ENCODE measurements around the gene RBPJ.

Gene RBPJ

DNA sequence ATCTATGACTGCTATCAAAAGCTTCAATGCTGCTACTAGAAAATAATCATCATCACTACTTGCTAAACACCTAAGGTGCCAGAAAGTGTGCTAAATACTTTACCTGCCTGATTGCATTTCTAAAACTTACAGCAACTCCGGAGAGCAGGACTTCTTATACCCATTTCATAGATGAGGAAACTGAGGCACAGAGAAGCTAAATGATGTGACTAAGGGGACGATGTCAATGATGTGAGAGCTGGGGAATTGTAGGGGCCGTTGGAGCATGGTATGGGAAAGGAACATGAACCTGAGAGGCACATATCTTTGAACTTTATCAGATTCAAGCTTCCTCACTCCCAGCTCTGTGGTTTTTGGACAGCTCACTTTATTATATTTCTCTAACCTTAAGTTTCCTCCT lies 130.8 kb downstream of the RBPJ start:
- DNase-seq (ENCODE audit: low read depth, low spot score): no peak
- H3K27ac ChIP-seq: no peak overlapping the region

DNA sequence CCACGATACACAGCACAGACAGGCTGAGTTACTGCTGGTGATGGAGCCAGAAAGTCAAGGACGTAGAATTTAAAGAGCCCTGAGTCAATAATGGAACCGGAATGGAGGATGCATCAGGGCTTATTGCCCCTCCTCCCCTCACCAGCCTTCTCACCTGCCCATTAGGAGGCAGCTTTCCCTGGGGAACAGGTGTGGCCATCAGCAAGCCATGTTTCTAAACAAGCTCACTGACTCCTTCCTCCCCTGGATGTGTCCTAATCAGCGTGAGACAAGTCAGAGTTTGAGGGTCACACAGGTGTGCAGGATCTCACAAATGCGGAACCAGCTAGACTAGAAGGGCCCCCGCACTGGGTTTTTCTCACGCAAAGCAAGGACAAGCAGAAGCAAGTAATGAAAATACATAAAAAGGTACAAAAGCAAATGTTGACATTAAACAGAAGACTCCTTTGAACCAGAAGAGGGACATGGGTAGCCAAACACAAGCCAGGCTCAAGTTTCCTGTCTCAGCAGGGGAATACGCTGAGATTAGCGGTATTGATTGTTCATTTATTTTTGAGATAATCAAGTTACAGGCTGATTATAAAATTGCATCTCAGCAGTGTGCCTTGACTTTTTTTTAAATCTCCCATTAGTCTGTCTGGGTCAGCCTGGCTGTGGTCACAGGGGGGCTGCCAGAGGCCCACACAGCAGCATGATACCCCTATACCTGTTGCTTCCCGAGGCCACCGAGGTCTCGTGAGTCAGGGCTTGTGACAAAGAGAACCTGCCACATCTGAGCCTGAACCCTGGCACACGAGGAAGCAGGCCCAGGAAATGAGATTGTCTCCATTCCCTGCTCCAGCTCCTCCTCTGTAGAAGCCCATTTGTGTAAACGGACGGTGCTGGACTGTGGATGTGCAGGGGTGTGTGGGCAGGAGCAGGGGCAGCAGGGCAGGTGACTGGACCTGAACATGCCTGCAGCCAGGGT lies 132.0 kb downstream of the RBPJ start:
- no peak overlapping the region for H3K27ac ChIP-seq
- no peak for DNase-seq (ENCODE audit: low read depth, low spot score)

DNA sequence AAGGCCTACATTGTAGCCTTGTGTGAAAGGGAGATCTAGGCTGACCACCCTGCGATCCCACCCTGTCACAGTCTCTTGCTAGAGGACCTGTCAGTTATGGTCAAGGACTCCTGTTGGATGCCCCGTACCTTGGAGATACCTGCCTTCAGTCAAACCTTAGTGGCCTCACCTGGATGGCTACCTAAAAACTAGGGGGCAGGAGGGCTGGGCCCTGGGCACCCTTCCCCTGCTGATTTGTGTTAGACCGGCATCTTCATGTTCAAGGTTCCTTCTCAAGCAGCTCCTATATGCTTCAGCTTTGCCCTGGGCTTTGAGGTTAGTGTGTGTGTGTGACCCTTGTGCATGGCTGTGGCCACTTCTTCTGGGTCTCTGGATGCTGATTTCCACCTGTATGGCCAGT lies 134.1 kb downstream of the RBPJ start:
- H3K27ac ChIP-seq: no peak overlapping the region
- DNase-seq (ENCODE audit: low read depth, low spot score): no peak

DNA sequence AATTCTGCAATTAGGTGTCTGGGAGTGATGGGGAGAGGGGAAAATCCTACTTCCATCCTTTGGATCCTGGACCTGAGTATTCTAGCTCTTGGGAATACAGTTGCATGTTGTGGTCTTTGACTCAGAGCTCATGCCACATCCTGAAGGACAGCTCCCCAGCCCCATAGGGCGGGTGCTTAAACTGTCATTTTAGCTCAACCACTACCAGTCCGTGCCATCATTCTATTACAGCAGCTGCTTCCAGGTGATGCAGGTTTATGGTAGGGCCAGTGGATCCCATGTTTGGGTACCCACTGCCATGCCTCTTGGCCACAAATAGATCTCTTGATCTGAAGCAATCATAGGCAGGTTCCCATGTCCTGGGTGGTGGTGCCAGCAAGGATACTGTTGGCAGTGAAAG lies 134.8 kb downstream of the RBPJ start:
- DNase-seq (ENCODE audit: low read depth, low spot score): no peak
- no peak overlapping the region for H3K27ac ChIP-seq

DNA sequence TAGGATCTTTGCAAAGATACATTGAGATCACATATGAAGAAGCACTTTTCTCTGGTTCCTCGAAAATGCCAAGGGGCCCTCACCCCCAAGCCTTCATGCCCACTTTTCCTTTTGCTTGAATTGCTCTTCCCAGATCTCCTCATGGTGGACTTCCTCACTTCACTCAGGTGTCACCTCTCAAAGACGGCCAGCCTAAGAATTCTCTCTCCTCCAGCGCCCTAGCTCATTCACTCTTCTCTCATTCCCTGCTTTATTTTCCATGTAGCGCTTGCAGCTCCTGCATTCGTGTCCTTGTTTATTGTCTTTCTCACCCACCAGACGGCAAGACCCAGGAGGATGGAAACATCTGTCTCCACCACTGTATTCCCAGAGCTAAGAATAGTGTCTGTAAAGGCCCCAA lies 136.6 kb downstream of the RBPJ start:
- no peak overlapping the region for H3K27ac ChIP-seq

DNA sequence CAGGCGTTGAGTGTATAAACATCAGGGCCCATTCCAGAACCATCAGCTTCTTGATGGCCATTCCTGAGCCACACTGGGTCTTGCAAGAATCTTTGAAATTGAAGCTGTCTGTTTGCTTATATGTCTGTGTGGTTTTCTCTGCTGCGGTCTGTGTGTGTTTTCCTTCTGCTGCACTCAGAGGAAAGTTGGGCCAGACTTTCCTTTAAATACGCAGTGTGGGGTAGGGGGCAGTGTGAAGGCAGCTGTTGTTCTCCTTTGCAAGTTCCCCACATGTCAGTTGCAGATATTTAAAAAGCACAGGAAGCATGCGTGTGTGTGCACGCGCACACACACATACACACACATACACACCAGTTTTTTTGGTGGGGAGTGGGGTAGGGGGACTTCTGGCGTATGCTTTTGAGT lies 137.3 kb downstream of the RBPJ start:
- no peak for DNase-seq (ENCODE audit: low read depth, low spot score)
- no peak overlapping the region for H3K27ac ChIP-seq

More for the DNA sequence above, 136.6 kb downstream of the RBPJ start:
- DNase-seq (ENCODE audit: low read depth, low spot score): no peak

DNA sequence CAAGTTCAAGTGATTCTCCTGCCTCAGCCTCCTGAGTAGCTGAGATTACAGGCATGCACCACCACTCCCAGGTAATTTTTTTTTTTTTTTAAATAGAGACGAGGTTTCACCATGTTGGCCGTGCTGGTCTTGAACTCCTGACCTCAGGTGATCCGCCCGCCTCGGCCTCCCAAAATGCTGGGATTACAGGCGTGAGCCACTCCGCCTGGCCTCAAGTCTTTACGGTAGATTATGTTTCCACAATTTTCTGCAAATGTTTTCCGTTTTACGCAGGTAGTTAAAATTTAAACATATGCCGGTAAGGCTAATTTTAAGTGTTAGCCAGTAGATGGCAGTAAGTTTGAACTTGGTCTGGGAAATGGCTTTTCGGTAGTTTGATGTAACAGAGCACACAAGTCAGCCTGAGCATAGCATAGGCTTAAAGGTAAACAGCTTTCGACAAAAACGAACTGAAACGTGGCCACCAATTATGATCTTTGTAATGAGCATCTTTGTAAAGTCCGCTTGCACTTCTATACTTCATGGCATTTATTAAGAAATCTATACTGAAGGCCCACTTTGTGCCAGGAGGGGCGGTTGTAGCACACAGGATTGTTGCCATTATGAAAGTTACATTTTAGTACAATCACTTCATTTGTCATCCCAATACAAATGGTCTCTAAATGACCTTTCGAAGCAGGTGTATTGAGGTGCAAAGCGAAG lies 138.4 kb downstream of the RBPJ start:
- H3K27ac ChIP-seq: no peak overlapping the region
- DNase-seq (ENCODE audit: low read depth, low spot score): peak; percentile 18

DNA sequence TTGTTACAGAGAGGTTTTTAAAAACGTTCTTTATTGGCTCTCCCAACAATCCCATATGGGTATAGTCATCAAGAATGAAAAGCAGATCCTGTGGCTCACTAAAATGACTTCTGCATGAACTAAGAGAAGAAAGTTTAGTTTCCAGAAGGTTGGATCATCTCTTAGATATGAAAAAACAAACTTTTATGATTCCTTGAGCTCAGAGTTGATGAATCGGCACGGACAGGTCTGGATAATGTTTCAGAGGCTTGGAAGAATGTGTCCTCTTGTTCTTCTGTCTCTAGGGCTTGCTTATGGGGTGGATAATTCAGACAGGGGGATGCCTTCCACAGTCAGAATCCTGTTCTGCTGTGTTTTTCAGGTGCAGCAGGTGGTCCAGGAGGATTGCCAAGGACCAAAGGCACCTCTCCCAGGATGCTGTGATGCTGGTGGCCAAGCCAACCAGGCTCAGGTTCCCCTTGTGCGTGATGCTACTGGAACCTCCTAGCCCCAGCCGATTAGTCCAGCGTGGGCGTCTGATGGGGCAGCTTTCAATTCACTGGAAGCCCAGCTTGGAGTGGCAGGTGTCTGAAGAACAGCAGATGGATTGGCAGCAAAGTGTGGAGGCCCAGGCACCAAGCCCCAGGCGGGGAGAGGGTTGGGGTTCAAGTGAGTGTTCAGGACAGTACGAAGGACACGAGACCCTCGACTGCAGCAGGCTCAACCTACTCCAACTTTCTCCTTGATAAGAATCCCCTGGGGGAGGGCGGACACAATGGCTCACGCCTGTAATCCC lies 139.1 kb downstream of the RBPJ start:
- H3K27ac ChIP-seq: no peak overlapping the region
- DNase-seq (ENCODE audit: low read depth, low spot score): no peak

DNA sequence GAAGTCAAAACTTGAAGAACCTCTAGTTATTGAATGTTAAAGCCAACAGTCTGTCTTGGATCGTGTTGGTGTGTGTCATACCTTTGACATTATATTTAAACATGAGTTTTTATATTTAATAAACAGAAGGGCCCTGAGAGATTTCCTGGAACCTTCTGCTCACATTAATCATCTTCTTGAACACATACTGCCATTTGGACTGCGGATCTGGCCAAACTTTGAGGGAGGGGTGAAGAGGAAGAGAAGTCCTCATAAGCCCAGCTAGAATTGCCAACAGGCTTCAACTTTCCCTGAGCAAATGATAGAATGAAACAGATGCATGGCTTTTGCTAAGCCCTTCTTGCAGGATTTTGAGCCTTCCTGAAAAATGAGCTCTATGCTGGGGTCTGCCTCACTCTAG lies 142.1 kb downstream of the RBPJ start:
- no peak for DNase-seq (ENCODE audit: low read depth, low spot score)
- H3K27ac ChIP-seq: no peak overlapping the region

DNA sequence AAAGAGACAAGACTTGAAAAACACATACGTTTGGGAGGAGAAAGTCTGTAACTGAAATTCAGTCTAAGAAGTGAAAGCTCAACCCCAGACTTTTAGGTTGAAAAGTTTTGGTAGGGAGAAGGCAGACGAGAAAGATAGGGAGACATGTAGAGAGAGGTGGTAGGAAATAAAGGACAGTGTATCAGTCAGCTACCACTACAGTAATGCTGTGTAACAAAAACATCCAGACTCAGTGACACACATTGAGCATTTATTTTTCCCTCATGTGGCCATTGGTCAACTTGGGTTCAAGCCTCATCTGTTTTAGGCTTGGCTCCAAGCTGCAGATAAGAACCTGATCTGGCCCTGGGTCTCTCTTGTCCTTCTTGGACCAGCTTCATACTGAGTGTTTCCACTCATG lies 142.6 kb downstream of the RBPJ start:
- H3K27ac ChIP-seq: no peak overlapping the region
- no peak for DNase-seq (ENCODE audit: low read depth, low spot score)

DNA sequence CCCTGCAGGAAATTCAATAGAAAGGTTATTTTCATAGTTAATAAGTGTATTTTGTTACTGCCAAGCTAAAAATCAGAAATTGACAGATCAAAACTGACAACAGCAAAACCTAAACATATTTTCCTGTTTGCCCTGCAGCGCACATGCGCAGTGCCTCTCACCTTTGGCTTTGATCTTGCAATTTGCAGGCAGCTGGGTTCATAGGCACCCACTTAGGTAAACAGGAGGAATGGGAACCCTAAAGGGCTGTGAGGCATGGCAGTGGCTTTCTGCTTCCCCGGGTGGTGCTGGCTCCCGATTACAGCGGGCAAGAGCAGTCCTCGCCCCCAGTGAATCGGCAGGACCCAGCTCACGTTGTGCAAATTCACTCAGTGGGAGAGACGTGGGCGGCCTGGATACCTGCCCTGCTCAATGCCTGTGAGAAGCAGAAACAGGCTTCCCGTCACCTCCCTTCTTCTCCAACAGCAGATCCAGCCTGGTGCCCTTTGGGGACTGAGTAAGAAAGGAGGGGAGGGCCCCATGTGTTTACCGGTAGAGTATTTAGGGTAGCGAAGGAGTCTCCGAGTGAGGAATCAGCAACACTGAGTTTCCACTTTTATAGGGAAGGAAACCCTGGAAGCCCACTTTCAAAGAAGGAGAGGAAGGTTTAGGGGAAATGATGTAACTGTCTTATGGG lies 143.7 kb downstream of the RBPJ start:
- no peak overlapping the region for H3K27ac ChIP-seq
- DNase-seq (ENCODE audit: low read depth, low spot score): no peak

DNA sequence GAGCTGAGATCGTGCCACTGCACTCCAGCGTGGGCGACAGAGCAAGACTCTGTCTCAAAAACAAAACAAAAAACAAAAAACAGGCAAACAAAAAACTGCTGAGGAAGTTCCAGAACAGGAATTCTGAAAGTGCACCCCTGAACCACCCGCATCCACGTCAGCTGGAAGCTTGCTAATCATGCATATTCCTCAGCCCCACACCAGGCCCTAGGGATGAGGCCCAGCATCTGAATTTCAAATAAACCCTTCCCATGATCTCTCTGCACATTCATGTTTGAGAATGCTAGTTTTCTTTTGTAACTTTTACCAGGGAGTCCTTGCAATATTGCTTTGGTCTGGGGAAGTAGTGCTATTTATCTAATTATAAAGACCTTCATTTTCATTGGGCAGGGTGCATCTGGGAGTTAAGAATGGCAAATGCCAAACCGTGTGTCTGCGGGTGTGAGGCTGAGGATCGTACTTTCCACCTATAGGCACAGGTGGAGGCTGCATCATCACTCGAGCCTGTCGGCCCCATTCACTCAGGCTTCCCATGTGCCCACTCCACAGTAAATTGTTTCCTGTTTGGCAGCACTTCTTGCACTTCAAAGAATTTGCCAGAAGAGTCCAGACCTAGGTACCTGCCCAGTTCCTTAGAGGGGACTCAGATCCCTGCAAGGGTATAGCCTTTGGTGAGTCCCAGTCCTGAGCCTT lies 145.9 kb downstream of the RBPJ start:
- H3K27ac ChIP-seq: no peak overlapping the region
- DNase-seq (ENCODE audit: low read depth, low spot score): no peak

DNA sequence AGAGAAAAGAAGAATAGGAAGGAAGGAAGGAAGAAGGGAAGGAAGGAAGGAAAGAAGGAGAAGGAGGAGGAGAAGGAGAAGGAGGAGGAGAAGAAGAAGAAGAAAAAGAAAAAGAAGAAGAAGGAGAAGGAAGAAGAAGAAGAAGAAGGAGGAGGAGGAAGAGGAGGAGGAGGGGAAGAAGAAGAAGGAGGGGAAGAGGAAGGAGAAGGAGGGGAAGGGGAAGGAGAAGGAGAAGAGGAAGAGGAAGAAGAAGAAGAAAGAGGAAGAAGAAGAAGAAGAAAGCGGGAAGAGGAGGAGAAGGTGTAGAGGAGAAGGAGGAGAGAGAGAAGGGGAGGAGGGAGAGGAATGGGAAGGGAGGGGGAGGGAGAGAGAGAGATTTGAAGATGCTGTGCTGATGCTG lies 146.9 kb downstream of the RBPJ start:
- H3K27ac ChIP-seq: no peak overlapping the region
- no peak for DNase-seq (ENCODE audit: low read depth, low spot score)

DNA sequence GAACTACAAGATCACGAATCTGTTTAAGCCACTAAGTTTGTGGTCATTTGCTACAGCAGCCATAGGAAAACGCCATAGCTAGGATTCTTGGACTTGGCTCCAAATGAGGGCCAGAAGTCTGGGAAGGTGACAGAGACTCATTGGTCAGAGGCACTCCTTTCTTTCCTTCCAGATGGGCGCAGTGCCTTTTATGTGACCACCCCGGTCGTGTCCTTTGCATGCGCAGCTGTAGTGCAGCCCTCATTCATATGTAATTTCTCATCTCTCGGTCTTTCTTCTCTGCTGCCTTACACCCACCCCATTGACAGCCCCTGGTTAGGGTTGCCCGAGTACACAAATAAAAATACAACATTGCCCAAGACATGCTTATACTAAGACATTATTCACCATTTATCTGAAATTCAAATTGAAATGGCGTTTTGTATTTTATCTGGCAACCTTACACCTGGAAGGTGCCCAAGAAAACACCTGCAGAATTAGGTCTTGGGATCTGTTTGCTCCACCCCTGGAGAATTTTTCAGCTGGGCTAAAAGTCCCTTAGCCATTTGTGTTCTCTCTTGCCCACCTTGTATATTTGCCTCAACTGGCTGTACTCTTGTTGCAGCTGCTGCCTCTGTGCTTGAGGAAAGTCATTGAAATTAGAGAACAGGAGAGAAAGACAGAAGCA lies 147.6 kb downstream of the RBPJ start:
- no peak overlapping the region for H3K27ac ChIP-seq
- no peak for DNase-seq (ENCODE audit: low read depth, low spot score)

DNA sequence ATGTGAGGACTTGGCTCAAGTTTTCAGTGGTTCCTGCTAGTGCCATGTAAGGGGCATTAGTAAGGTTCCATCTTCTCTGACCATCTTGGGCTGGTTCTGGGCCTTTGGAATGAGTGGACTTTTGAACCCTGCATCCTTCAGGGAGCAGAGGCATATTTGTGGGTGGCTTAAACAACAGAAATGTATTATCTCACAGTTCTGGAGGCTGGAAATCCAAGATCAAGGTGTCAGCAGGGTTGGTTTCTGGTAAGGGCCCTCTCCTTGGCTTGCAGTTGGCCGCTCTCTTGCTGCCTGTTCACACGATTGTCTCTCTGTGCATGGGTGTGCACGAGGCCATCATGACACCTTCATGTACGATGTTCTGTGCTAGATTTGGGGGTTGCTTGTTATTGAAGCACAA lies 148.2 kb downstream of the RBPJ start:
- DNase-seq (ENCODE audit: low read depth, low spot score): no peak
- H3K27ac ChIP-seq: no peak overlapping the region

DNA sequence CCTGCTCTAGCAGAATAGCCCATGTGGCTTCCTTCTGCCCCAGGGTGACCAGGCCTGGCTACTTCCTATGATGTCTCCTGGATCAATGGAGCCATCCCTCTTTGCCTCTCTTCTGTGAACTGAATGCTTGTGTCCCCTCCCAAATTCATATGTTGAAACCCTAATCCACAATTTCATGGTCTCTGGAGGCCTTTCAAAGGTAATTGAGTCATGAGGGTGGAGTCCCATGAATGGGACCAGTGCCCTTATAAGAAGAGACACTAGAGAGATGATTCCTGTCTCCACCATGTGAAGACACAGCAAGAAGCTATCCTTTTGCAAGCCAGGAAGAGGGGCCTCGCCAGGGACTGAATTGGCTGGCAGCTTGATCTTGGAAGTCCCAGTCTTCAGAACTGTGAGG lies 151.1 kb downstream of the RBPJ start:
- DNase-seq (ENCODE audit: low read depth, low spot score): no peak
- no peak overlapping the region for H3K27ac ChIP-seq

DNA sequence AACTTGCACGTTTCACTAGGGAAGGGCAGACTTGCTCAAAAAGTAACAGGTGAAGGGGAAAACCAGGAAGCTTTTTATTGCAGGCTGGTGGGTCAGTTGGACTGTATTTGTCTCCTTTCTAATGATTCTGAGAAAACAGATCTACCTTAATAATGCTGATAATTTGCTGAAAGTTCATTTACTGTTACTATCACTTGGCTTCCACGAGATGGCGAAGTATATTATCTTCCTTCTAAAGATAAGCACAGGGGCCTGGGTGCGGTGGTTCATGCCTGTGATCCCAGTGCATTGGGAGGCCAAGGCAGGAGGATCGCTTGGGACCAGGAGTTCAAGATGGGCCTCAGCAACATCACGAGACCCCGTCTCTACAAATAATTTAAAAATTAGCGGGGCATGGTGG lies 153.1 kb downstream of the RBPJ start:
- no peak overlapping the region for H3K27ac ChIP-seq
- DNase-seq (ENCODE audit: low read depth, low spot score): no peak

DNA sequence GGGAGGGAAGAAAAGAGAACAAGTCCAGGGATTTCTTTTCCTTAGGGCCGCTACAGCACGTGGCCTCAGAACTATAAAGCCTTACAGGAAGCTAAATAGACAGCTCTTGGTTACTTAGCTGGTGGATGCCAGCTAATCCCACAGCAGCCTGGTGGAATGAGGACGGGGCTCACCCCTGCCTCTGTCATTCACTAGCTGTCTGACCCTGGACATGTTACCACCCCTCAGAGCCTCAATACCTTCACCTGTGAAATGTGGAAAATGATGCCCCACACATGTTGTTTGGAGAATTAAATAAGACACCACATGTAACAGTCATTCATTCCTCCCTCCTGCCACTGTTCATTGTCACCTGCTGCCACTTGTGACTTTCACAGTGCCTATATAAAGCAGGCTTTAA lies 153.7 kb downstream of the RBPJ start:
- H3K27ac ChIP-seq: no peak overlapping the region
- no peak for DNase-seq (ENCODE audit: low read depth, low spot score)

DNA sequence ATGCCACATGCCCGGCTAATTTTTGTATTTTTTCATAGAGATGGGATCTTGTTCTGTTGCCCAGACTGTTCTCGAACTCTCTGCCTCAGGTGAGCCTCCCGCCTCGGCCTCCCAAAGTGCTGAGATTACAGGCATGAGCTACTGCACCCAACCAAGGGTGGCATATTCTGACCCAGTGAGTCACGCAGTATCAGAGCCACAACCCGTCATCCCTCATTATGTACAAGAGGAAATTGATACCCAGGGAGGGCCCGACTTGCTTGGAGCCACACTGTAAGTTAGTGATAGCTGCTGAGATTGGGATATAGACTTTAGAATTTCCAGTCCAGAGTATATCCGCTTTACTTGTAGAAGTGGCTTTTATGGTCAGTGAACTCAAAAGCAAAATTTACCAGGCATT lies 154.9 kb downstream of the RBPJ start:
- no peak for DNase-seq (ENCODE audit: low read depth, low spot score)
- no peak overlapping the region for H3K27ac ChIP-seq

All from epithelial cell of prostate (primary cell).